HG03571 (cell line): Measurements from ENCODE around the gene BST2.

Experiments
- ATAC-seq: cut with Tn5 transposase; IDR thresholded peaks from one replicate; pipeline ENCODE4 v1.9.1; 2021; ENCODE audit not compliant: unreplicated experiment

The BST2 gene

GRCh38 chr19:17419621-17420474 is 14.4 kb upstream of the BST2 start, which contains the start of gene MVB12A:
Gene MVB12A (plus strand): TSS chr19:17420047. CDS start chr19:17420136, 89 bp downstream.
- ATAC-seq = peak; percentile 75

DNA sequence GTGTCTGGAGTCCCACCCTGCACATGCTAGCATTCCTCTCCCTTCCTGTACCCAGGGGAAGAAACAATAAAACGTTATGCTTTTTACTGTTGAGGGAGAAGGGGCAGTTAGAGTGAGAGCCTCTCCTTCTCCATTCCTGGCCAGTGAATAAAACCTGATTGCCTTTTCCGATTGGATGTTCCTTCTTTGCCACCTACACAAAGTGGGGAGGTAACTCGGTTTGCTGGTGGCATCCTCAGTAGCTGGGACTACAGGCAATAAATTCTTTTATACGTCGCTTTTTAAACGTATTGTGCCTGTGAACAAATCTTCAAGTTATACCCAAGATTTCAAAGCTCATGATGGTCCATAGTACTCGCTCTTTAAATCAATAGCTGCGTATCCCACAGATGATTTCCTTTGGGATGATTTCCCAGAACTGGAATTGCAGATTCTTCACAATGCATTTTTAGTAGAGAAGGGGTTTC is 13.8 kb upstream of the BST2 start:
- ATAC-seq = no peak

GRCh38 chr19:17418710-17419109 is 13.3 kb upstream of the BST2 start:
- ATAC-seq = no peak

DNA sequence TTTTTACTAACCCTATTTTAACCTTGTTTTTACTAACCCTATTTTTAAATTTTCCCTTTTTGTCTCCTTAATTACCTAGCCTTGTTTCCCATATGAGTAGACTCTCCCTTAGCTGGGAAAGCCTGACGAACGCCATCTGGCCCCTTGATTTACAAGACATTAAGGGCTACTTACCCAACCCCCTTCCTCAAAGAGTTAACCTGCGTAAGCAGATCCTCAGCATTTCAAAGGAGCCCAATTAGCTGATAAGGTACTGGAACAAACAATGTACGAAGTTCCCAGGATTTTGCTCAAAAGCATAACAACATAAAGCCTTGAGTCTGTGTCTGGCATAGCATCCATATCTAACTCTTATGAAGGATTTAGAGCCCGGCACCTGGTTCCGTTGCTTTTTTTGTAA is 9.7 kb upstream of the BST2 start:
- ATAC-seq = no peak

DNA sequence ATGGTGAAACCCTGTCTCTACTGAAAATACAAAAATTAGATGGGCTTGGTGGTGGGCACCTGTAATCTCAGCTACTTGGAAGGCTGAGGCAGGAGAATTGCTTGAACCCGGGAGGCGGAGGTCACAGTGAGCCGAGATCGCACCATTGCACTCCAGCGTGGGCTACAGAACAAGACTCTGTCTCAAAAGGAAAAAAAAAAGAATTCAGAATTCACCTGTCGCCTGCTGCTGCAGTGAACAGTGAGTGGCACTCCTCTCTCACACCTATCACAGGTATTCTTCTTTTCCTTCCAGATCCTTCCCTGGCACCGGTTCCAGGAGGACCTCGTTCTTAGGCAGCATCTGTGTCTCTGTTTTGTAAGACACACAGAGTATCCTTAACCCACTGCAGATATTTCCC is 8.7 kb upstream of the BST2 start:
- ATAC-seq = no peak

DNA sequence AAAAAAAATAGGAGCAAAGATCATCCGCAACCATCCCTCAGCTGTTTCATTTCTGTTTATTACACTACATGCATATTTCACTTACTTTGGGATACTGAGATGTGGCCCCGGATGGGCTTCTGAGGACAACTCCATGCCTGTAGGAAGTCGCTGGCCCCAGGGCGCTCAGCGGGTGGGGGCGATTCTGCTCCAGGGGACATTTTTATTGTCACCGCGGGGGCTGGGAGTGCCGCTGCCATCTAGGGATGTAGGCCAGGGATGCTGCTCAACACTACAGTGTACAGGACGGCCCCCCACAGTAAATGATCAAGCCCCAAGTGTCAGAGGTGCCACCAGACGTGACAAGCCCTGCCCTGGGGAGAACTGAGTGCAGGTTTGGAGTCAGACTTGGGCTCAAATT is 6.4 kb upstream of the BST2 start:
- ATAC-seq = no peak

GRCh38 chr19:17409990-17410389 is 4.6 kb upstream of the BST2 start:
- ATAC-seq = no peak

DNA sequence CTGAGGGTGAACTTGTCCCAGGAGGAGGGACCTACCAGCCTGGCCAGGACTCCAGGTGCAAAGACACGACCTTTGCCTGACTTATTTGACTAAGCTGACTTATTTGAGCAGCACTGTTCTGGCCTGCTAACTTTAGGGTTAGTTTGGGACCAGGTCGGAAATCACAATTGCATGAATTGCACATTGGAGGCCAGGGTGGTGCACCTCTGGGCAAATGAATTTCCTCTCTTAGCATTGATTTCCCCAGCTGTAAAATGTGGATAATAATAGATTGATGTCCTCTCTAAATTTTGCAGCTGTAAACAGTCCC is 1.4 kb upstream of the BST2 start:
- ATAC-seq = no peak

GRCh38 chr19:17406046-17406886 is 836 bp upstream of the BST2 start:
- ATAC-seq = no peak

DNA sequence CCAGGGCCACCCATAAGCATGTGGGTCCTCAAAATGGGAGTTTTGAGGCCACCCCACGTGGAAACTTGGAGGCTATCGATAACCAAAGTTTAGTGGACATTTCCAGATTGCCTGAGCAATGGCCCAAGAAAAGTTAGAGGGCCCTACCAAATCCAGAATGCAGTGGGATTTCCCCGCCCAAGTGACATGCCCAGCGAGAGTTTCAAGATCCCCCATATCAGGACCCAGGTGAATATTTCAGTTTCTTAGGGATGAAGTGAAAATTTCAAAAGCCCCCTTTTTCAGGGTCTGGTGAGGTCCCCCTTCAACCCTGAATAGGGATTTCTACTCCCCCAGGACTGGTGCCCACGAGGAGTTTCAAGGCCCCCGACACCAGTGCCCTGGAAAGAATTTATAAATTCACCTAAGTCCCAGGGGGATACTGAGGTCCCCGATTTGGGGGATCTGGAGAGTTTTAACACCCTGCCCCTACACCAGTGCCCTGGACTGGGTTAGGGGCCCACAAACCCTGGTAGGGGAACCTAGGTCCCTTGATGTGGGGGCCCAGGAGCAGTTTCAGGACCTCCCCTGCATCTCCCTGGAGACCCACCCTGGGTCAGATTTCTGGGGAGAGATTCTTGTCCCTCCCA is 695 bp downstream of the BST2 start:
- ATAC-seq = no peak

GRCh38 chr19:17404015-17404414 is 1.4 kb downstream of the BST2 start:
- ATAC-seq = no peak

DNA sequence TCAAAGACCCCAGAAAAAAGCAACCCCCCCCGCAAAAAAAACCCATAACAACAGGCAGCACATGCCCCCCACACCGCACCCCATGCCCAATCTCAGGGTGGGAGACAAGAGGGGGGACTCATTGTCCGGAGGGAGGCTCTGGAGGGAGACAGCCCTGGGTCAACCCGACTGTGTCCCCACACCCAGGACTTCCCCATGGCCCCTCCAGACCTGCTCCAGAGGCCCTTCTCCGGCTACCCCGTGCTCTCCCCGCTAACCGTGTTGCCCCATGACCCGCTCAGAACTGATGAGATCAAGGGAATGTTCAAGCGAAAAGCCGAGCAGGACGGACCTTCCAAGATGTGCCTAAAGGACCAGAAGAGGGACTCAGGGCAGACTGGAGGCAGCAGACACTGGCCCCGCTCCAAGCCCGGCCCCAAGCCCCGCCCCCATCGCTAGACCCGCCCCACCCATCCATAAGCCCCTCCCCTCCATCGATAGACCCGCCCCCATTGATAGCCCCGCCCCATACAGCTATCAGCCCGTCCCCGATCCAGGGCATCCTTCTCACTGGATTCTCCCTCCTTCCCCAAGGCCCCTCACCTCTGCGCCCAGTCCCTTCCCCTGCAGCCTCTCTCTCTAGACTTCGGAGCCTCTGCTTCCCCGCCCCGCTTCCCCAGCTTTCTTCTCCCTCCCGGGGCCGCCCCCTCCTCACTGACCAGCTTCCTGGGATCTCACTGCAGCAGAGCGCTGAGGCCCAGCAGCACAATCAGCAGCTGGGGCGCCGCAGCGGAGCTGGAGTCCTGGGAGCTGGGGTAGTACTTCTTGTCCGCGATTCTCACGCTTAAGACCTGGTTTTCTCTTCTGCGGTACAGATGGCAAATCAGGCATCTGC is 2.2 kb downstream of the BST2 start:
- no peak for ATAC-seq

DNA sequence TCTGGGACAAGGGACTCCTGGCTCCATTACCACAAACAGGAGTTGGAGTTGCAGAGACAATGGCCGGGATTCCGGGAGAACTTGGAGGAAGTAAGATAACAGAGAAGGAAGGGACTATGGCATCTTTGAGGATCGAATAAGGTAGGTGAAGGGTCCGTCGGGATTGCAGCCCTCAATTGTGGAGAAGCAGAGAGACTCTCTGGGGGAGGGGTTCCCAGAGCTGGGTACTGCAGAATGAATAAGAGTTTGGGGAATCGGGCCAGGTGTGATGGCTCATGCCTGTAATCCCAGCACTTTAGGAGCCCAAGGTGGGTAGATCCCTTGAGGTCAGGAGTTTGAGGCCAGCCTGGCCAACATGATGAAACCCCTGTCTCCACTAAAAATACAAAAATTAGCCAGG is 3.8 kb downstream of the BST2 start:
- ATAC-seq = no peak

- no peak for ATAC-seq
Measured at GRCh38 chr19:17398902-17399527, 6.4 kb downstream of the BST2 start.

DNA sequence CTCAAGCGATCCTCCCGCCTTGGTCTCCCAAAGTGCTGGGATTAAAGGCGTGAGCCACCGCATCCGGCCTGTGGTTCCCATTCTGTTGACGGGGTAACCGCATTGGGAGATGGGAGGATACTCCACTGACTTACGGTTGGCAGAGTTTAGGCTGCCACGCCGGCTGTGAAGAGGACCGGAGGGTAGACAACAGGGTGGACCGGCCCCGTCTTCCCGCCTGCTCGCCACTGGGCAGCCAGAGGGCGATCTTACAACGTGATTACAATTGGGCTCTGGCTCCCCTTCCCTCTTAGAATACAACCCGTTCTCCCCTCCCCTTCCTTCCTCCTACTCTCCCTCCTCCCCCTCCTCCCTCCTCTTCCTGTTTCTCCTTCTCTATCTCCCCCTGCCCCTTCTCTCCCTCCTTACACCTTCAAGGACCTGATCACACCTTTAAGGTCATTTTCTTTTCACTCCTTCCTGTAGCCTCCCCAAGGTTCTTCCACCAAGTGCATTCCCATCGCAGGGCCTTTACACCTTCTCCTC is 10.5 kb downstream of the BST2 start:
- ATAC-seq = no peak

DNA sequence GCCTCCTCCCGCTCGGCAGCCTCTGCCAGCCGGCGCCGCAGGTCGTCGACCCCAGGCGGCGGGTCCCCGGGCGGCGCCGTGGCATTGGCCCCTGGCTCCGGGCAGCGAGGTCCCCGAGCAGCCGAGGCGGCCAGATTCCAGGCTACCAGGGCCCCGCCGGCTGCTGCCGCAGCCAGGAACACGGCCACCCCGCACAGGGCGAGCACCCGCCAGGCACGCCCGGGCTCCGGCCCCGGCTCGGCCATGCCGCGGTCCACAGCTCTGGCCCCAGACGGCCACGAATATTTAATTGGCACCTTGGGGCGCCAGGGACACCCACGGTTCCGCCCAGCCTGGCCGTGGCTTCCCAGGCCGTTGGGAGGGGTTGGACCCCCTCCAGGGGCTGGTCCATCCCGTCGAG is 11.5 kb downstream of the BST2 start, which contains the start of gene CCDC194:
Gene CCDC194 (minus strand): TSS at position 283 of the 400 bp plus-strand sequence. CDS start 38 bp downstream, at position 245.
- ATAC-seq = no peak

DNA sequence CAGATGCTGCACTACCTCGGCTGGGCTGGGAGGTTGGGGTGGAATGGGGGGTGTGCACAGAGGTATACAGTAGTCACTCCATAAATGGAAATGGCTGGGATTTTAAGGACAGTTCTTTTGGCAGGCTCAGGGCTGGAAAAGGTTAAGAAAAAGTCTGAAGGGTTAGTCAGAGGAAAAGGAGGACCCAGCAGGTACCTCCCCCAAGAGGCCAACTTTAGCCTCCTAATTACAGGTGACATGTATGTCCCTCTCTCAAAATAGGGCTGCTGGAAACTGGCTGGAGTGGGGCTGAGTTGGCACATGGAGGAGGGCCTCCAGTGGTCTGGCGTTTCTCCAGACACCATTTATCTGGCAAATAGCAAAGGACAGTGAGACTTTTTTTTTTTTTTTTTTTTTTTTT is 12.4 kb downstream of the BST2 start:
- ATAC-seq = no peak

DNA sequence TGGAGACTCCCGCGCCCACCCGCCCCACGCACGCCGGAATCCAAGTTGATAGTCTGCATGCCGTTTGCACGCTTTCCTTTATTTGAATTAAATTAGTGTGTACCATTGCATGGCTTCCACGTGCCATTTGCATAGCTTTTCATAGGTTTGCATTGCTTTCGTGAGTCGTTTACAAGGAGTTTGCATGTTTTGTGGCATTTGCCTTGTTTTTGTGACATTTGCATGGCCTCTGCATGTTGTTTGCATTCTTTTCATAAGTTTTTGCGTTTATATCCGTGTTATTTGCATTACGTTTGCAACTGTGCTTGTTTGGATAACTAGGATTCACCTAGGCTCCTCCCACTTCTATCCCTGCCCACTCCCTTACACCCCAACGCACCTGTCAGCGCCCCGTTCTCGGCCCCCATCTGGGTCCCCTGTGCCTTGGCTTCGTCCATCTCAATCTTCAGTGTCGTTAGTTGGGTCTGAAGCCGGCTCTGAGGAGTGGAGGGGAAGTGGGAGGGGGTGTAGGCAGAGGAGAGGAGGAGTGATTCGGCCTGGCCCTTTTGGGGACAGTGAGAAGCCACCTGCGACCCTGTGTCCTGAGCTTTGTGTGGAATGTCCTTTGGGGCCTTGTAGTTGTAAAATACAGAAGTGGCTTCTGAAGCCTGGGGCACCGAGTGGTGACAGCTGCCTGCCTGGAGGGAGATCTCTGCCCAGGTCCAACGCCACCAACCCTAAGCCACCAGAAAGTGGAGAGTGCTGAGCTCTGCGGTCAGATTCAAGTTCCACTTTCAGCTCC is 13.9 kb downstream of the BST2 start:
- no peak for ATAC-seq
